K562 (cell line): ENCODE measurements around the gene TARS2. TPM values are rescaled to one million over a fixed set of nuclear protein-coding genes. Genes with fewer than 3 reads are reported as not detected.

ENCODE experiments used
- CBX8 ChIP-seq: fragments of 200-600 bp; sonication (generic); IDR thresholded peaks from 2 replicates; pipeline ENCODE4 v1.6.1; 2012; ENCODE audit warnings: borderline replicate concordance, mixed run types, low read depth, mild to moderate bottlenecking, moderate library complexity, mixed read lengths, low read length, control low read depth, inconsistent platforms; ENCODE audit not compliant: poor library complexity, severe bottlenecking; ENCODE audit errors: extremely low read depth
- NFATC3 ChIP-seq: fragments of 450-650 bp; IDR thresholded peaks from 2 replicates; pipeline ENCODE4 v1.6.1; 2017; ENCODE audit warnings: mild to moderate bottlenecking
- PHF21A ChIP-seq: fragments of 450-650 bp; IDR thresholded peaks from 2 replicates; pipeline ENCODE4 v1.6.1; 2017; ENCODE audit warnings: low read depth, borderline replicate concordance
- POLR2B ChIP-seq: fragments of 450-650 bp; IDR thresholded peaks from 2 replicates; pipeline ENCODE4 v1.6.1; 2018; ENCODE audit warnings: low read depth; ENCODE audit not compliant: partially characterized antibody
- PTBP1 ChIP-seq: fragments of 200-400 bp; formaldehyde crosslinking; IDR thresholded peaks from 2 replicates; pipeline ENCODE4 v1.6.1; 2017; ENCODE audit warnings: low read depth, low read length
- RBM25 ChIP-seq: fragments of 200-400 bp; formaldehyde crosslinking; IDR thresholded peaks from 2 replicates; pipeline ENCODE4 v1.6.1; 2018; ENCODE audit warnings: low read length, low read depth, moderate library complexity; ENCODE audit not compliant: severe bottlenecking
- TAF7 ChIP-seq: fragments of 450-650 bp; IDR thresholded peaks from 2 replicates; pipeline ENCODE4 v1.6.1; 2016; ENCODE audit warnings: missing genetic modification characterization, missing compliant biosample characterization
- XRCC4 ChIP-seq: IDR thresholded peaks from one replicate; pipeline ENCODE4 v1.6.1; 2011; ENCODE audit not compliant: insufficient read depth, insufficient read length; ENCODE audit errors: extremely low read depth
- ZBED1 ChIP-seq: IDR thresholded peaks from 2 replicates; pipeline ENCODE4 v1.6.1; 2014
- ZBTB17 ChIP-seq: fragments of 450-650 bp; formaldehyde crosslinking; IDR thresholded peaks from 2 replicates; pipeline ENCODE4 v1.4.0; 2020; ENCODE audit warnings: mild to moderate bottlenecking
- ZNF124 ChIP-seq: sonication (generic); formaldehyde crosslinking; IDR thresholded peaks from 2 replicates; pipeline ENCODE4 v1.8.1; 2022; ENCODE audit warnings: missing genetic modification reagents
- polyA plus RNA-seq, 8 experiments: library from polyadenylated mRNA; depleted of rRNA in 4 of 8; stranded (reverse) in 5 of 8; unstranded in 3 of 8; fragments of >200 nt; fragmentation: Nextera tagmentation in 2 of 8; fragmentation: Illumina TruSeq in 1 of 8; extraction: Ambion mirVana in 2 of 8; extraction: Trizol in 1 of 8; gene quantifications; 2 replicates each; pipeline versions ENCODE4 v1.2.1 to v1.2.3, GENCODE V29; 2011 to 2014; ENCODE audit warnings: inconsistent platforms in 1 of 8, missing spikeins in 1 of 8
- total RNA-seq, 7 experiments: library from RNA; depleted of rRNA in 6 of 7; stranded (reverse); fragments of >200 nt in 6 of 7; fragmentation: Illumina TruSeq in 2 of 7; extraction: Trizol in 2 of 7; gene quantifications; 2 replicates each; pipeline versions ENCODE4 v1.2.1 to v1.2.3, GENCODE V29; 2011 to 2021; ENCODE audit warnings: low replicate concordance in 1 of 7
- TF ChIP-seq, protein P1 (sequence below): fragments of 250-450 bp; sonication (Bioruptor Pico); IDR thresholded peaks from 2 replicates; pipeline ENCODE4 v1.4.0; 2020; ENCODE audit warnings: mild to moderate bottlenecking
- TF ChIP-seq, protein P2 (sequence below): fragments of 450-650 bp; conservative IDR thresholded peaks from 2 replicates; pipeline ENCODE4 v1.6.1; 2016; ENCODE audit warnings: missing genetic modification characterization, low read depth, mild to moderate bottlenecking, control low read depth, missing compliant biosample characterization
- TF ChIP-seq, protein P3 (sequence below): fragments of 450-650 bp; IDR thresholded peaks from 2 replicates; pipeline ENCODE4 v1.6.1; 2016; ENCODE audit warnings: low read depth, mild to moderate bottlenecking, moderate library complexity
- TF ChIP-seq, protein P4 (sequence below): sonication (generic); formaldehyde crosslinking; IDR thresholded peaks from 2 replicates; pipeline ENCODE4 v1.8.1; 2023; ENCODE audit warnings: missing genetic modification reagents, mild to moderate bottlenecking, borderline replicate concordance
- TF ChIP-seq, protein P5 (sequence below): IDR thresholded peaks from 3 replicates; pipeline ENCODE4 v1.6.1; 2011; ENCODE audit warnings: borderline replicate concordance, mild to moderate bottlenecking; ENCODE audit not compliant: insufficient read length, insufficient read depth

The TARS2 gene
- total and polyA plus RNA-seq, 9 of the 15 experiments (the other 6 are each of a cell fraction or from before 2014, with no cell fraction given), result 17.0 to 64.2 (median 39.4) TPM

DNA sequence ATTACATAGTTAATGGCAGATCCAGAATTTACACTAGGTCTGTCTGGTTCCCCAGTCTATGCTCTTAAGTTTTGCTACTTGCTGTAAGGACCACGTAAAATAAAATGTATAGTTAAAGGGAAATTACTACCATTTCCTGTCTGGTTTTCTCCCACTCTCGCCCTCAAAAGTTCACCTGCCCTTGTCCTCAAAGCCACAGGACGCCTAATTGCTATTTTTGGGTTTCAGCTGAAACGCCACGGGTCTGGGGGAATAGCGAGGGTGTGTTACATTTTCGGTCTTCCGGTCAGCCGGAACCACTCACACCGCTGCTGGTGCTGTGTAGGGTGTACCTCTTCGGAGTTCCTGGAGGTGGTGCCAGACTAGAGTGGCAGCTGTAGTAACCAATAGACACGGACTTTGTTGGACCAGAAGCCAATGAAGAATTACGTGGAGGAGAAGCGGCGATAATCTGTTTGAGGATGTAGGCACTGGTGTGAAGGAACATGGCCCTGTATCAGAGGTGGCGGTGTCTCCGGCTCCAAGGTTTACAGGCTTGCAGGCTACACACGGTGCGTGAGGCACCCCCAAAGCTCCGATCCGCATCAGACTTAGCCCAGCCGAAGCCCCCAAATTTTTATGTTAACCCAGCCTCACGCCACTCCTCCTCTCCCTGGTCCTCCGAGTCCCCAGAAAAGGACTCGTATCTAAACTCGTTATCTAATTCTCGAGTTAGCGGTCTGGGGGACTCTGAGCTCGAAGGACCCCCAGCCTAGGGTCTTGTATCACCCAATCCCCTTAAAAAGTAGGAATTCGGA lies at the start of gene TARS2 (continued):
- TF ChIP-seq, protein P1, sequence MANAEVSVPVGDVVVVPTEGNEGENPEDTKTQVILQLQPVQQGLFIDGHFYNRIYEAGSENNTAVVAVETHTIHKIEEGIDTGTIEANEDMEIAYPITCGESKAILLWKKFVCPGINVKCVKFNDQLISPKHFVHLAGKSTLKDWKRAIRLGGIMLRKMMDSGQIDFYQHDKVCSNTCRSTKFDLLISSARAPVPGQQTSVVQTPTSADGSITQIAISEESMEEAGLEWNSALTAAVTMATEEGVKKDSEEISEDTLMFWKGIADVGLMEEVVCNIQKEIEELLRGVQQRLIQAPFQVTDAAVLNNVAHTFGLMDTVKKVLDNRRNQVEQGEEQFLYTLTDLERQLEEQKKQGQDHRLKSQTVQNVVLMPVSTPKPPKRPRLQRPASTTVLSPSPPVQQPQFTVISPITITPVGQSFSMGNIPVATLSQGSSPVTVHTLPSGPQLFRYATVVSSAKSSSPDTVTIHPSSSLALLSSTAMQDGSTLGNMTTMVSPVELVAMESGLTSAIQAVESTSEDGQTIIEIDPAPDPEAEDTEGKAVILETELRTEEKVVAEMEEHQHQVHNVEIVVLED (CRISPR knock-in tag), result peak; percentile 65
- TF ChIP-seq, protein P2, sequence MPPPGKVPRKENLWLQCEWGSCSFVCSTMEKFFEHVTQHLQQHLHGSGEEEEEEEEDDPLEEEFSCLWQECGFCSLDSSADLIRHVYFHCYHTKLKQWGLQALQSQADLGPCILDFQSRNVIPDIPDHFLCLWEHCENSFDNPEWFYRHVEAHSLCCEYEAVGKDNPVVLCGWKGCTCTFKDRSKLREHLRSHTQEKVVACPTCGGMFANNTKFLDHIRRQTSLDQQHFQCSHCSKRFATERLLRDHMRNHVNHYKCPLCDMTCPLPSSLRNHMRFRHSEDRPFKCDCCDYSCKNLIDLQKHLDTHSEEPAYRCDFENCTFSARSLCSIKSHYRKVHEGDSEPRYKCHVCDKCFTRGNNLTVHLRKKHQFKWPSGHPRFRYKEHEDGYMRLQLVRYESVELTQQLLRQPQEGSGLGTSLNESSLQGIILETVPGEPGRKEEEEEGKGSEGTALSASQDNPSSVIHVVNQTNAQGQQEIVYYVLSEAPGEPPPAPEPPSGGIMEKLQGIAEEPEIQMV (tag), result no peak
- TF ChIP-seq TAF7 (tag) (peak; percentile 85), ZNF124 (no peak), ZBTB17 (no peak), RBM25 (peak; percentile 96), ZBED1 (0 out of 2 replicates have a peak, but pooled peaks have one; percentile 74), CBX8 (no peak), XRCC4 (no peak), PHF21A (peak; percentile 72; the same call in 1 of the 2 replicates), PTBP1 (no peak), NFATC3 (peak; percentile 74; the same call in 1 of the 2 replicates), POLR2B (peak; percentile 89)
- TF ChIP-seq, protein P3, sequence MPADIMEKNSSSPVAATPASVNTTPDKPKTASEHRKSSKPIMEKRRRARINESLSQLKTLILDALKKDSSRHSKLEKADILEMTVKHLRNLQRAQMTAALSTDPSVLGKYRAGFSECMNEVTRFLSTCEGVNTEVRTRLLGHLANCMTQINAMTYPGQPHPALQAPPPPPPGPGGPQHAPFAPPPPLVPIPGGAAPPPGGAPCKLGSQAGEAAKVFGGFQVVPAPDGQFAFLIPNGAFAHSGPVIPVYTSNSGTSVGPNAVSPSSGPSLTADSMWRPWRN, result 0 out of 2 replicates have a peak, but pooled peaks have one; percentile 44
- TF ChIP-seq, protein P4, sequence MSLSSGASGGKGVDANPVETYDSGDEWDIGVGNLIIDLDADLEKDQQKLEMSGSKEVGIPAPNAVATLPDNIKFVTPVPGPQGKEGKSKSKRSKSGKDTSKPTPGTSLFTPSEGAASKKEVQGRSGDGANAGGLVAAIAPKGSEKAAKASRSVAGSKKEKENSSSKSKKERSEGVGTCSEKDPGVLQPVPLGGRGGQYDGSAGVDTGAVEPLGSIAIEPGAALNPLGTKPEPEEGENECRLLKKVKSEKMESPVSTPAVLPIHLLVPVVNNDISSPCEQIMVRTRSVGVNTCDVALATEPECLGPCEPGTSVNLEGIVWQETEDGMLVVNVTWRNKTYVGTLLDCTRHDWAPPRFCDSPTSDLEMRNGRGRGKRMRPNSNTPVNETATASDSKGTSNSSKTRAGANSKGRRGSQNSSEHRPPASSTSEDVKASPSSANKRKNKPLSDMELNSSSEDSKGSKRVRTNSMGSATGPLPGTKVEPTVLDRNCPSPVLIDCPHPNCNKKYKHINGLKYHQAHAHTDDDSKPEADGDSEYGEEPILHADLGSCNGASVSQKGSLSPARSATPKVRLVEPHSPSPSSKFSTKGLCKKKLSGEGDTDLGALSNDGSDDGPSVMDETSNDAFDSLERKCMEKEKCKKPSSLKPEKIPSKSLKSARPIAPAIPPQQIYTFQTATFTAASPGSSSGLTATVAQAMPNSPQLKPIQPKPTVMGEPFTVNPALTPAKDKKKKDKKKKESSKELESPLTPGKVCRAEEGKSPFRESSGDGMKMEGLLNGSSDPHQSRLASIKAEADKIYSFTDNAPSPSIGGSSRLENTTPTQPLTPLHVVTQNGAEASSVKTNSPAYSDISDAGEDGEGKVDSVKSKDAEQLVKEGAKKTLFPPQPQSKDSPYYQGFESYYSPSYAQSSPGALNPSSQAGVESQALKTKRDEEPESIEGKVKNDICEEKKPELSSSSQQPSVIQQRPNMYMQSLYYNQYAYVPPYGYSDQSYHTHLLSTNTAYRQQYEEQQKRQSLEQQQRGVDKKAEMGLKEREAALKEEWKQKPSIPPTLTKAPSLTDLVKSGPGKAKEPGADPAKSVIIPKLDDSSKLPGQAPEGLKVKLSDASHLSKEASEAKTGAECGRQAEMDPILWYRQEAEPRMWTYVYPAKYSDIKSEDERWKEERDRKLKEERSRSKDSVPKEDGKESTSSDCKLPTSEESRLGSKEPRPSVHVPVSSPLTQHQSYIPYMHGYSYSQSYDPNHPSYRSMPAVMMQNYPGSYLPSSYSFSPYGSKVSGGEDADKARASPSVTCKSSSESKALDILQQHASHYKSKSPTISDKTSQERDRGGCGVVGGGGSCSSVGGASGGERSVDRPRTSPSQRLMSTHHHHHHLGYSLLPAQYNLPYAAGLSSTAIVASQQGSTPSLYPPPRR (CRISPR knock-in tag), result 0 out of 2 replicates have a peak, but pooled peaks have one; percentile 49
- TF ChIP-seq, protein P5, sequence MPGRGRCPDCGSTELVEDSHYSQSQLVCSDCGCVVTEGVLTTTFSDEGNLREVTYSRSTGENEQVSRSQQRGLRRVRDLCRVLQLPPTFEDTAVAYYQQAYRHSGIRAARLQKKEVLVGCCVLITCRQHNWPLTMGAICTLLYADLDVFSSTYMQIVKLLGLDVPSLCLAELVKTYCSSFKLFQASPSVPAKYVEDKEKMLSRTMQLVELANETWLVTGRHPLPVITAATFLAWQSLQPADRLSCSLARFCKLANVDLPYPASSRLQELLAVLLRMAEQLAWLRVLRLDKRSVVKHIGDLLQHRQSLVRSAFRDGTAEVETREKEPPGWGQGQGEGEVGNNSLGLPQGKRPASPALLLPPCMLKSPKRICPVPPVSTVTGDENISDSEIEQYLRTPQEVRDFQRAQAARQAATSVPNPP, result no peak
